OCI-LY1 (cell line): Measurements from ENCODE around the gene SRCIN1.
"Not testable (repeated sequence)": the region's sequence is repeated elsewhere in the genome, so short reads cannot be mapped to it uniquely, and the experiment has no call there.

Experiments
- CTCF ChIP-seq: fragments of 200-600 bp; sonication (generic), shearing (Covaris generic); IDR thresholded peaks from 2 replicates; pipeline ENCODE4 v1.5.1; 2017; ENCODE audit warnings: mild to moderate bottlenecking, antibody characterized with exemption, low read length, moderate library complexity, mixed read lengths
- EZH2 ChIP-seq: fragments of 200-600 bp; sonication (generic), shearing (Covaris generic); IDR thresholded peaks from 2 replicates; pipeline ENCODE4 v1.8.0; 2017; ENCODE audit warnings: borderline replicate concordance, mixed run types, mild to moderate bottlenecking, antibody characterized with exemption, low read length, moderate library complexity, mixed read lengths

GRCh38 chr17:38485681-38486298, 120.0 kb downstream of the SRCIN1 start:
- not testable (repeated sequence) for TF ChIP-seq CTCF, EZH2
